ENCODE data around the gene IRF2BP1. TPM values are rescaled to one million over a fixed set of nuclear protein-coding genes. Genes with fewer than 3 reads are reported as not detected.

IRF2BP1 gene
- total RNA-seq, 1 experiment from 2014 or later = 24.7 TPM

DNA sequence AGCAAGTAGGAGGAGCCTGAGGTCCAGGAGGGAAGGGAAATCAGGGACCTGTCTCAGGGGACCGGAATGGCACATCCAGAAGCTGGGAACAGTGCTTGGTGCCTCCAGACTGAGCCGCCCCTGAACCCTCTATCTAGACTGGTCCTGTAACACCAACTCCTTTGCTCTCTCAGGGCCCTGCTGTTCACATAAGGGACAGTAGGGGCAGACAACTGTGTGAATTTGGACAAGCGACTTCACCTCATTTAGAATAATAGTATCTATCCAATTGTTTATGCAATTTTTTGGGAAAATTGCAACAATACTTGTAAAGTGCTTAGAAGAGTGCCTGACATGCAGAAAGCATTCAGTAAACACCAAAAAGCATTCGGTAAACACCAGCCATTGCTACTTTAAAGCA, 37.0 kb downstream of the IRF2BP1 start:
- ChIA-PET CTCF (no interaction called here), POLR2A (ENCODE audit: unreplicated experiment) (no interaction called here)
- no peak for TF ChIP-seq EZH2 (IDR thresholded peaks at IDR 0.05; ENCODE audit: low read depth)
- TF ChIP-seq, protein P1, sequence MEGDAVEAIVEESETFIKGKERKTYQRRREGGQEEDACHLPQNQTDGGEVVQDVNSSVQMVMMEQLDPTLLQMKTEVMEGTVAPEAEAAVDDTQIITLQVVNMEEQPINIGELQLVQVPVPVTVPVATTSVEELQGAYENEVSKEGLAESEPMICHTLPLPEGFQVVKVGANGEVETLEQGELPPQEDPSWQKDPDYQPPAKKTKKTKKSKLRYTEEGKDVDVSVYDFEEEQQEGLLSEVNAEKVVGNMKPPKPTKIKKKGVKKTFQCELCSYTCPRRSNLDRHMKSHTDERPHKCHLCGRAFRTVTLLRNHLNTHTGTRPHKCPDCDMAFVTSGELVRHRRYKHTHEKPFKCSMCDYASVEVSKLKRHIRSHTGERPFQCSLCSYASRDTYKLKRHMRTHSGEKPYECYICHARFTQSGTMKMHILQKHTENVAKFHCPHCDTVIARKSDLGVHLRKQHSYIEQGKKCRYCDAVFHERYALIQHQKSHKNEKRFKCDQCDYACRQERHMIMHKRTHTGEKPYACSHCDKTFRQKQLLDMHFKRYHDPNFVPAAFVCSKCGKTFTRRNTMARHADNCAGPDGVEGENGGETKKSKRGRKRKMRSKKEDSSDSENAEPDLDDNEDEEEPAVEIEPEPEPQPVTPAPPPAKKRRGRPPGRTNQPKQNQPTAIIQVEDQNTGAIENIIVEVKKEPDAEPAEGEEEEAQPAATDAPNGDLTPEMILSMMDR (conservative IDR thresholded peaks at IDR 0.05) = peak; percentile 61
- intact Hi-C loops (cut with micrococcal nuclease; ENCODE audit: unreplicated experiment) = no loop called here
- H3K27me3 ChIP-seq (ENCODE audit: insufficient read depth, low read depth) = no peaks in the 10 kb centered on the region
- H3K9me2 ChIP-seq (ENCODE audit: insufficient read depth) = no peaks in the 10 kb centered on the region
- 0 out of 2 replicates have a peak, but pooled peaks cover 13% of the 10 kb centered on the region for H4K20me1 ChIP-seq (ENCODE audit: insufficient read depth)
- H3K36me3 ChIP-seq (ENCODE audit: low read depth) = peaks cover 62% of the 10 kb centered on the region
- H3K4me1 ChIP-seq (replicated peaks; ENCODE audit: insufficient read depth) = no peaks in the 10 kb centered on the region
- no peak overlapping the region for H3K4me2 ChIP-seq
- no peaks in the 10 kb centered on the region for H3K79me2 ChIP-seq (ENCODE audit: low read depth)
- H3K4me3 ChIP-seq = no peak overlapping the region
- peaks cover 19% of the 10 kb centered on the region for H3F3A ChIP-seq (ENCODE audit: insufficient read depth, low read depth)
- DNase-seq = peak in 1 of 2 experiments; percentile 34
- no peak overlapping the region for H3K27ac ChIP-seq
- BruUV-seq (replicated peaks) = no TSS peak
- H2AFZ ChIP-seq = no peak overlapping the region
- H3K9me3 ChIP-seq (ENCODE audit: insufficient read depth, low read depth) = no peaks in the 10 kb centered on the region

DNA sequence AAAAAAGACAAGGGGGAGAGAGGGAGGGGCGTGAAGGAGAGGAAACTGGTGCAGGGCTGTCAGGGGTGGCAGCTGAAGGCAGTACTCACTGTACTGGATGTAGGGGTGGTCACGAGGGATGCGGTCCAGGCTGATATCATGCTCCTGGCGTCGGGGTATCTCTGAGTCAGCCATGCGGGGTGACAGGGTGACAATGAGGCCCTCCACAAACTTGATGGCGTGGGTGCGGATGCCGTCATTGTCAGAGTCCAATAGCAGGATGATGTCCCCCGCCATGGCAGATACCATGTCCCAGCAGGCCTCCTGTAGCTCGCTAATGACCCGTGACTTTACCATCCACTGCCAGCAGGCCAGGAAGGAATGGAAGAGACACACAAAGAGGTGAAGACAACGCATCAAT, 38.3 kb downstream of the IRF2BP1 start:
- Histone ChIP-seq H3K9me2 (ENCODE audit: insufficient read depth) (no peaks in the 10 kb centered on the region), H2AFZ (no peak overlapping the region), H3K4me1 (replicated peaks; ENCODE audit: insufficient read depth) (no peaks in the 10 kb centered on the region), H3F3A (ENCODE audit: insufficient read depth, low read depth) (peaks cover 19% of the 10 kb centered on the region), H3K4me2 (no peak overlapping the region), H4K20me1 (ENCODE audit: insufficient read depth) (0 out of 2 replicates have a peak, but pooled peaks cover 16% of the 10 kb centered on the region), H3K27ac (no peak overlapping the region), H3K9me3 (ENCODE audit: insufficient read depth, low read depth) (no peaks in the 10 kb centered on the region), H3K79me2 (ENCODE audit: low read depth) (no peaks in the 10 kb centered on the region), H3K27me3 (ENCODE audit: insufficient read depth, low read depth) (no peaks in the 10 kb centered on the region), H3K36me3 (ENCODE audit: low read depth) (peaks cover 63% of the 10 kb centered on the region), H3K4me3 (no peak overlapping the region)
- peak in 1 of 2 experiments; percentile 26 for DNase-seq
- intact Hi-C loops (cut with micrococcal nuclease; ENCODE audit: unreplicated experiment) = no loop called here
- no TSS peak for BruUV-seq (replicated peaks)
- POLR2A ChIA-PET (ENCODE audit: unreplicated experiment) = interaction anchor here (0.6 kb wide), 1 partner anchor 76 kb away, joined by 4 read pairs; no protein-coding TSS in a partner anchor
- TF ChIP-seq, protein P1 (conservative IDR thresholded peaks at IDR 0.05) = no peak
- TF ChIP-seq EZH2 (IDR thresholded peaks at IDR 0.05; ENCODE audit: low read depth) = no peak
- CTCF ChIA-PET = interaction anchor here (0.5 kb wide), 1 partner anchor 170 kb away, joined by 6 read pairs; no protein-coding TSS in a partner anchor

DNA sequence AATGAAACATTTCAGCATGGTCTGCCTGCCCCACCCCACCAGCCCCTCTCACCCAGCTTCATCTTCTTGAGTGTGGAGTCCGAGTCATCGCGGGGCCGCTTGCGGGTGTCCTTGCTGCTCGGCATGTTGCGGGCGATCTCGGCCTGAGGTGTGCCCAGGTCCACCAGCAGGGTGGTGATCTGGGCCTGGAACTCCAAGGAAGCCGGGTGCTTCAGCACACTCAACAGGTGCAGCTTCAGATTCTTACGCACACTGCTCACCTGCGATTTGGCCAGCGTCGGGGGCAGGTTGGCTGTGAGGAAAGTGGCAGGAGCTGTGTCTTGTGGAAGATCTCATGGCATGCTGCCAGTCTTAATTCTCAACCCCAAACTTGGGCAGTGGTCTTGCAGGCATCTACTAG, 43.7 kb downstream of the IRF2BP1 start:
- DNase-seq = no peak
- Histone ChIP-seq H3K4me2 (no peak overlapping the region), H4K20me1 (ENCODE audit: insufficient read depth) (peaks cover 10% of the 10 kb centered on the region; the same call in 1 of the 2 replicates), H3K27ac (no peak overlapping the region), H2AFZ (no peak overlapping the region), H3K4me3 (no peak overlapping the region), H3K27me3 (ENCODE audit: insufficient read depth, low read depth) (no peaks in the 10 kb centered on the region), H3K4me1 (replicated peaks; ENCODE audit: insufficient read depth) (no peaks in the 10 kb centered on the region), H3K9me2 (ENCODE audit: insufficient read depth) (no peaks in the 10 kb centered on the region), H3K36me3 (ENCODE audit: low read depth) (peaks cover 62% of the 10 kb centered on the region), H3F3A (ENCODE audit: insufficient read depth, low read depth) (peaks cover 15% of the 10 kb centered on the region; the same call in 1 of the 2 replicates), H3K79me2 (ENCODE audit: low read depth) (no peaks in the 10 kb centered on the region), H3K9me3 (ENCODE audit: insufficient read depth, low read depth) (no peaks in the 10 kb centered on the region)
- CTCF ChIA-PET = no interaction called here
- TF ChIP-seq, protein P1 (conservative IDR thresholded peaks at IDR 0.05) = no peak
- no peak for TF ChIP-seq EZH2 (IDR thresholded peaks at IDR 0.05; ENCODE audit: low read depth)
- intact Hi-C loops (cut with micrococcal nuclease; ENCODE audit: unreplicated experiment) = no loop called here
- BruUV-seq (replicated peaks) = no TSS peak
- POLR2A ChIA-PET (ENCODE audit: unreplicated experiment) = no interaction called here

Data from PC-9 (cell line).